ENCODE results near the gene ATF5.

ATF5 gene

GRCh38 chr19:49929611-49930482, 842 bp downstream of the ATF5 start:
- no peak for TF ChIP-seq CTCF (IDR thresholded peaks at IDR 0.05)

- no peak for TF ChIP-seq CTCF (IDR thresholded peaks at IDR 0.05)
Observed at GRCh38 chr19:49930483-49931011, 1.5 kb downstream of the ATF5 start.

GRCh38 chr19:49931293-49932040, 2.5 kb downstream of the ATF5 start:
- TF ChIP-seq CTCF (IDR thresholded peaks at IDR 0.05) = no peak

GRCh38 chr19:49932041-49932451, 3.0 kb downstream of the ATF5 start:
- no peak for TF ChIP-seq CTCF (IDR thresholded peaks at IDR 0.05)

- TF ChIP-seq CTCF (IDR thresholded peaks at IDR 0.05) = no peak
Observed at GRCh38 chr19:49932731-49933131, 3.7 kb downstream of the ATF5 start.

- TF ChIP-seq CTCF (IDR thresholded peaks at IDR 0.05) = no peak
Observed at GRCh38 chr19:49933643-49934042, 4.6 kb downstream of the ATF5 start.

GRCh38 chr19:49936549-49936948, 7.5 kb downstream of the ATF5 start:
- TF ChIP-seq CTCF (IDR thresholded peaks at IDR 0.05) = no peak

All from LNCAP (cell line).